Adipocyte (in vitro differentiated cells): ENCODE measurements around the gene SHF.

ENCODE experiments used
- DNase-seq: peaks from one replicate; pipeline ENCODE4 v3.0.0-alpha.2; 2015; ENCODE audit warnings: low read depth
- H3K27me3 ChIP-seq: replicated peaks from 2 replicates; pipeline ENCODE4 v1.7.0; 2013; ENCODE audit warnings: mild to moderate bottlenecking, low read length, moderate library complexity; ENCODE audit not compliant: control insufficient read depth, insufficient read depth
- H3K36me3 ChIP-seq: 2 replicates; pipeline ENCODE4 v1.7.0; 2013; ENCODE audit warnings: low read length, mild to moderate bottlenecking, moderate library complexity; ENCODE audit not compliant: control insufficient read depth, insufficient read depth, severe bottlenecking
- H3K4me1 ChIP-seq: 2 replicates; pipeline ENCODE4 v1.7.0; 2013; ENCODE audit warnings: mild to moderate bottlenecking, low read length, moderate library complexity; ENCODE audit not compliant: control insufficient read depth, insufficient read depth
- H3K4me3 ChIP-seq: 2 replicates; pipeline ENCODE4 v1.7.0; 2013; ENCODE audit warnings: mild to moderate bottlenecking, low read length, moderate library complexity
- H3K9ac ChIP-seq: 2 replicates; pipeline ENCODE4 v1.7.0; 2013; ENCODE audit warnings: mild to moderate bottlenecking, low read length, moderate library complexity
- H3K9me3 ChIP-seq: 2 replicates; pipeline ENCODE4 v1.7.0; 2013; ENCODE audit warnings: mild to moderate bottlenecking, low read length, moderate library complexity; ENCODE audit not compliant: control insufficient read depth

The SHF gene

DNA sequence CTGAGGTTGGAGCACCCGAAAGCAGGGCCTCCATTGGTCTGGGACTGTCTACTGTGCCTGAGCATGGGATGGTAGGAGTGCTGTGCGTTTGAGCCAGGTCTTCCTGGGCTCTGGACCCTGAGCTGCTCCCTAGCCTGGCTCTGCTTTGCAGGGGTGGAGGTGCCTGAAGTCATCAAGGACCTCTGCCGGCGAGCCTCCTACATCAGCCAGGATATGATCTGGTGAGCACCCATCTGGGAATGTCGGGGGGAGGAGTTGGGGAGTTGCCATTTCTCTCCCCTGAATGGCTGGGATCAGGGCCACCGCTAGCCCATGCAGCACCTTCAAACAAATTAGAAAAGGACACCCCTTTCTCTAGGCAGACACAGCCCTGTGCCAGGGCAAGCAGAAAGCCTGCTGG is 37.3 kb downstream of the SHF start:
- H3K9ac ChIP-seq: no peak overlapping the region
- no peak overlapping the region for H3K4me3 ChIP-seq
- H3K27me3 ChIP-seq: no peaks in the 10 kb centered on the region
- no peak for DNase-seq
- no peaks in the 10 kb centered on the region for H3K36me3 ChIP-seq
- no peaks in the 10 kb centered on the region for H3K9me3 ChIP-seq
- H3K4me1 ChIP-seq: peaks cover 15% of the 10 kb centered on the region

DNA sequence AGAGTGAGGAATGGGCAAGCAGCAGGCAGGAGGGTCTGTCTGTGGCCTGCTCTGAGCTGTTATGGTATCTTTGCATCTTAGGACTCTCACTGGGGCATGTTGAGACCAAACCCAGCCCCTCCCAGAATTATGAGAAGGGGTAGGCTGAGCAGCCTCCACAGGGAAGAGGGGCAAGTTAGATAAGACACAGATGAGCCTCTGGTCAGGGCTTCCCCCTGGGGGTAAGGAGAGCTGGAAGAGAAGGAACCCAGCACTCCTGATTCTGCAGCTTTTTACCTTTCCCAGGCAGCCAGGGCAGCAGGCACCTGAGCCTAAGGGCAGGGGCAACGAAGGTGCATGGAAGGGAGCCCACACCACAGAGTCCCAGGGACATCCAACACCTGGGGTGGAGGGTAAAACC is 38.7 kb downstream of the SHF start:
- no peaks in the 10 kb centered on the region for H3K27me3 ChIP-seq
- DNase-seq: no peak
- peaks cover 15% of the 10 kb centered on the region for H3K4me1 ChIP-seq
- H3K9me3 ChIP-seq: no peaks in the 10 kb centered on the region
- H3K36me3 ChIP-seq: no peaks in the 10 kb centered on the region
- no peak overlapping the region for H3K4me3 ChIP-seq
- no peak overlapping the region for H3K9ac ChIP-seq

DNA sequence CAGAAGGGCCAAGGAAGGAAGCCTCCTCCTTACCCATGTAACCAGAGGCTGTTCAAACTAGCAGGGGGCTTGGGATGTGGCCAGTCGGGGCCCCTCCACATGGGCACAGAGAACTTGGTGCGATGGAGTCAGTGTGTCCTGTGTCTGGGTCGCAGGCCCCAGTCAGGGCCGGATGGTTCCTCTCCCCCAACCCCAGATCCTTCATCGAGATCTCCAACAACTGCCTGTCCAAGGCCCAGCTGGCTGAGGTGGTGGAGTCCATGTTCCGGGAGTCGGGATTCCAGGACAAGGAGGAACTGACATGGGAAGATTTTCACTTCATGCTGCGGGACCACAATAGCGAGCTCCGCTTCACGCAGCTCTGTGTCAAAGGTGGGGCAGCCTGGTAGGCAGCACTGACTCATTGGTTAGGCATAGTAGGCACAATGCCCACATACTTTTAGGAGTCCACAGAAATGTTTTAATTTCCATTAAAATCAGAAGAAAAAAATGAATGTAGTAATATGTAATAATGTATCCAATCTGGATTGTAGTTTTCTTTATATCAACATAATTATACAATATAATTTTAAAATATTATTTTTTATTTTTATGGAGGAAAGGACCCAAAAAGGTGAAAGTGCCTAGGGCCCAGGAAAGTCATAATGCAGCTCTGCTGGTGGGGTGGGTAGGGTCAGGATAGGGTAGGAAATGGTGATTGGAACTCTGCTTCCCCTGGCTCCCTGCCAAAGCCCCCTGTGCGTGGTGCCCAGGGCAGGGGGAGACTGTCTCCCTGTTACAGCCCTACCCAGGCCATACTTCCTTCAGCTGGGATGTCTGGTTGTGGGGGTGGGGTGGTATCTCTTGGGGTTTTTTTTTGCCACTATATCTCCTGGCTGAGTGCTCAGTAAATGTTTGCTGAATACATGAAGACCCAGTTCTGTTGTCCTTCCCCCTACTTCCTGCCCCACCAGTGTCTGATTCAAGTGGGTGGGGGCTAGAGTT is 39.4 kb downstream of the SHF start:
- H3K27me3 ChIP-seq: no peaks in the 10 kb centered on the region
- H3K36me3 ChIP-seq: no peaks in the 10 kb centered on the region
- H3K9ac ChIP-seq: no peak overlapping the region
- DNase-seq: no peak
- no peak overlapping the region for H3K4me3 ChIP-seq
- H3K9me3 ChIP-seq: no peaks in the 10 kb centered on the region
- H3K4me1 ChIP-seq: peaks cover 15% of the 10 kb centered on the region

DNA sequence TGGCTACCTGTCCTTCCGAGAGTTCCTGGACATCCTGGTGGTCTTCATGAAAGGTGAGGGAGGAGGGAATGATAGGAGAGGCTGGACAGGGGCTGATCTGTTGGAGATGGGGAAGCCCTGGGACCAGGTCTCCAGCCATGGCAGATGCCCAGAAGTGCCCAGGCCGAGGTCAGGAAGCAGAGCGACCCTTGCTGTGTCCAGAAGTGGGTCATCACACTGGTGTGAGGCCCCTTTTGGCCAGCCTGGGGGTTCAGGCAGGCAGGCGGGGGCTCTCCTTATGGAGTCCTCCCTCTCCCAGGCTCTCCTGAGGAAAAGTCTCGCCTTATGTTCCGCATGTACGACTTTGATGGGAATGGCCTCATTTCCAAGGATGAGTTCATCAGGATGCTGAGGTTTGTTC is 40.2 kb downstream of the SHF start:
- Histone ChIP-seq H3K36me3 (no peaks in the 10 kb centered on the region), H3K9me3 (no peaks in the 10 kb centered on the region), H3K4me1 (peaks cover 15% of the 10 kb centered on the region), H3K27me3 (no peaks in the 10 kb centered on the region), H3K9ac (no peak overlapping the region), H3K4me3 (no peak overlapping the region)
- no peak for DNase-seq

DNA sequence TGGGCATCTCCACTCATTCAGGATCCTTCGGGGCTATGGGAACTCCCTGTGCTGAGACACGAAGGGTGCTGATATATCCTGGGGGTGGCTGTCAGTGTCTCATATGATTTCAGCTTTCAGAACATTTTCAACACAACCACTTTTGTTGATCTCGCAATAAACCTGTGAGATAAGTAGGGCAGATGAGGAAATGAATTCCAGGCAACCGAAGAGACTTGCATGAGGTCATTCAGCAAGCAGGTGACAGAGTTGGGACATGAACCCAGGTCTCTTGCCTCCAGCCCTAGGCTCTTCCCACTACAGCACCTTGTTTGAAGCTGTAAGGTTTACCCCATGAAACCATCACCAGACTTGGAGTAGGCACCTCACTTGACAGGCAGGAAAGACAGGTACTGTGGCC is 41.4 kb downstream of the SHF start:
- Histone ChIP-seq H3K36me3 (no peaks in the 10 kb centered on the region), H3K27me3 (no peaks in the 10 kb centered on the region), H3K4me3 (no peak overlapping the region), H3K9ac (no peak overlapping the region), H3K9me3 (no peaks in the 10 kb centered on the region), H3K4me1 (peaks cover 15% of the 10 kb centered on the region)
- no peak for DNase-seq

DNA sequence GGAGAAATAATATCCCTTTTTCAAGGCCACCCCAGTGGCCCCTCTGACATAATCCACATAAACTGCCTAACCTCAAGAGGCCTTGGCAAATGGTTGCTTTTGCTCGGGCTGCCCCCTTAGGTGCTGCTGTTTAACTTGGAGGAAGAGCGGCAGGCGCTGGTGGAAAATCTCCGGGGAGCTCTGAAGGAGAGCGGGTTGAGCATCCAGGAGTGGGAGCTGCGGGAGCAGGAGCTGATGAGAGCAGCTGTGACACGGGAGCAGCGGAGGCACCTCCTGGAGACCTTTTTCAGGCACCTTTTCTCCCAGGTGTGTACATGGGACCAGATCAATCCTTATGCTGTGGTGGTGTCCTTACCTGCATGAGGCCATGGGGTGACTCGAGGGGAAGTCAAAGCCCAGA is 43.0 kb downstream of the SHF start:
- Histone ChIP-seq H3K9ac (no peak overlapping the region), H3K27me3 (no peaks in the 10 kb centered on the region), H3K4me1 (peaks cover 15% of the 10 kb centered on the region), H3K4me3 (no peak overlapping the region), H3K9me3 (no peaks in the 10 kb centered on the region), H3K36me3 (no peaks in the 10 kb centered on the region)
- no peak for DNase-seq

GRCh38 chr15:45143946-45144345 is 43.8 kb downstream of the SHF start:
- Histone ChIP-seq H3K4me1 (peaks cover 15% of the 10 kb centered on the region), H3K36me3 (no peaks in the 10 kb centered on the region), H3K9me3 (no peaks in the 10 kb centered on the region), H3K27me3 (no peaks in the 10 kb centered on the region), H3K9ac (no peak overlapping the region), H3K4me3 (no peak overlapping the region)
- no peak for DNase-seq

GRCh38 chr15:45143056-45143455 is 44.7 kb downstream of the SHF start:
- H3K27me3 ChIP-seq: peaks cover 4% of the 10 kb centered on the region
- no peak overlapping the region for H3K9ac ChIP-seq

DNA sequence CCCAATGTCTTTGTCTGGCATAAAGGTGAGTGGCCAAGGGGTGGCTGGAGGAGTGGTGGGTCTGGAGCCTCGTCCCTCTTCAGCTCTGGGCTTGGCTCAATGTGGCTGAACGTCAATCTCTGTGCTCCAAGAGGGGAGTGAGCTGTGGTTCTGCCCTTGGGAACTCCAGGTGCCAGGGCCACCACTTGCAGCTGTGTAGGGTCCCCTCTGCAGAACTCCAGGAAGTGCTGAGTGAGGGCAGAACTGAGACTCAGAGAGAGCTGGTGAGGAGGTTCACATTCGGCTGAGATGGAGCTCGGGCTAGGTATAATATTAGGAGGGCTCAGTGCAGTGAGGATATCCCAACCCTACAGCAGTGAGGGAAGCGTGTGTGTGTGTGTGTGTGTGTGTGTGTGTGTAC is 46.4 kb downstream of the SHF start:
- no peak for DNase-seq
- H3K4me3 ChIP-seq: no peak overlapping the region
- H3K36me3 ChIP-seq: no peaks in the 10 kb centered on the region
- H3K4me1 ChIP-seq: peaks cover 7% of the 10 kb centered on the region
- H3K9me3 ChIP-seq: no peaks in the 10 kb centered on the region
- H3K27me3 ChIP-seq: peaks cover 15% of the 10 kb centered on the region
- H3K9ac ChIP-seq: no peak overlapping the region

More at GRCh38 chr15:45143056-45143455, 44.7 kb downstream of the SHF start:
- Histone ChIP-seq H3K9me3 (no peaks in the 10 kb centered on the region), H3K4me3 (no peak overlapping the region), H3K36me3 (no peaks in the 10 kb centered on the region), H3K4me1 (peaks cover 9% of the 10 kb centered on the region)
- no peak for DNase-seq

DNA sequence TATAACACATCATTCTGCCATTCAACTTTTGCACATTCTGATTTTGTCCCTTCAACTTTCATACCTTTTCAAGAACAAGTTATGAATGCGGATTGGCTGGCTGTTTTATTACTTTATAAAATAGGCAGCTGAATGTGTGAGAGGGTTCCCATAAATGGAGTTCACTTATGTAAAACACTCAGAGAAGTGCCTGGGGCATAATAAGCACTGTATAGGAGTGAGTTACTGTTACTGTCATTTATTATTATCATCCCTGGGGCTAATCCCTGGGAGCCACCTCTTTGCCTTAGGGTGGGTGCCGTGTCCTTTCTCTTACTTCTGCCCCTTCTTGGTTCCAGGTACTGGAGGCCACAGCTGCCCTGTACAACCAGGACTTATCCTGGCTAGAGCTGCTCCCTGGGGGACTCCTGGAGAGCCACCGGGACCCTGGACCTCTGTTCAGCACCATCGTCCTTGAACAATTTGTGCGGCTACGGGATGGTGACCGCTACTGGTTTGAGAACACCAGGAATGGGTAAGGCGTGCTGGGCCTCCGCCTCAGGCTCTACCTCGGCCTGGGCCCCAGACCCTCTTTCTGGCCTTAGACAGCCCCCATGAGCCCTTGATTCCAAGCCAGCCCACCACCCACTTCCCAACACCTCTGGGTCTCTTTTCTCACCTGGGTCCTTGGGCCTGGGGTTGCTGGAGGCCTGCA is 47.1 kb downstream of the SHF start:
- no peaks in the 10 kb centered on the region for H3K36me3 ChIP-seq
- DNase-seq: no peak

GRCh38 chr15:45139770-45140169 is 48.0 kb downstream of the SHF start:
- Histone ChIP-seq H3K36me3 (no peaks in the 10 kb centered on the region), H3K4me3 (no peak overlapping the region), H3K9ac (no peak overlapping the region), H3K9me3 (no peaks in the 10 kb centered on the region), H3K27me3 (peaks cover 20% of the 10 kb centered on the region), H3K4me1 (no peaks in the 10 kb centered on the region)
- no peak for DNase-seq

More for the DNA sequence above, 47.1 kb downstream of the SHF start:
- Histone ChIP-seq H3K27me3 (peaks cover 16% of the 10 kb centered on the region), H3K9ac (no peak overlapping the region), H3K4me3 (no peak overlapping the region), H3K9me3 (no peaks in the 10 kb centered on the region), H3K4me1 (peaks cover under 1% of the 10 kb centered on the region)
